Liver (tissue), 9 donors: ENCODE measurements around the gene ALDH3A1. TPM values are rescaled to one million over a fixed set of nuclear protein-coding genes. Genes with fewer than 3 reads are reported as not detected.

Source experiments
- DNase-seq: peaks from one replicate; pipeline ENCODE4 v3.0.0-alpha.2; 2017; ENCODE audit warnings: low spot score
- H3K27ac ChIP-seq, 2 donors: one replicate each; pipeline ENCODE4 v1.7.0; 2013; ENCODE audit warnings: inconsistent platforms in 2 of 2, low read length in 2 of 2, control low read depth in 1 of 2, low read depth in 1 of 2, mild to moderate bottlenecking in 1 of 2
- H3K27me3 ChIP-seq, 4 donors: one replicate each; pipeline versions ENCODE4 v1.6.1 to v1.7.0; 2013; ENCODE audit warnings: low read length in 3 of 4, inconsistent platforms in 1 of 4, mild to moderate bottlenecking in 1 of 4, moderate library complexity in 1 of 4; ENCODE audit not compliant: control insufficient read depth in 4 of 4, insufficient read depth in 4 of 4
- H3K36me3 ChIP-seq, 4 donors: one replicate each; pipeline versions ENCODE4 v1.6.1 to v1.7.0; 2013; ENCODE audit warnings: low read length in 3 of 4, mild to moderate bottlenecking in 3 of 4, low read depth in 1 of 4, moderate library complexity in 1 of 4; ENCODE audit not compliant: control insufficient read depth in 4 of 4, insufficient read depth in 3 of 4
- H3K4me1 ChIP-seq, 4 donors: one replicate each; pipeline versions ENCODE4 v1.6.1 to v1.7.0; 2013; ENCODE audit warnings: low read length in 3 of 4, mild to moderate bottlenecking in 3 of 4, moderate library complexity in 1 of 4; ENCODE audit not compliant: control insufficient read depth in 4 of 4, insufficient read depth in 4 of 4
- H3K4me3 ChIP-seq, 3 donors: one replicate each; pipeline versions ENCODE4 v1.6.1 to v1.7.0; 2013; ENCODE audit warnings: low read length in 3 of 3, control low read depth in 1 of 3, low read depth in 1 of 3, mild to moderate bottlenecking in 1 of 3
- H3K9ac ChIP-seq, 2 donors: one replicate each; pipeline ENCODE4 v1.7.0; 2013; ENCODE audit warnings: low read length in 2 of 2, mild to moderate bottlenecking in 2 of 2, moderate library complexity in 2 of 2, control low read depth in 1 of 2, low read depth in 1 of 2
- H3K9me3 ChIP-seq, 4 donors: one replicate each; pipeline versions ENCODE4 v1.6.1 to v1.7.0; 2013; ENCODE audit warnings: low read length in 3 of 4; ENCODE audit not compliant: control insufficient read depth in 4 of 4
- EGR1 ChIP-seq, 2 donors: IDR thresholded peaks; 2 replicates each; pipeline ENCODE4 v1.6.1; 2016 to 2018; ENCODE audit warnings: antibody characterized with exemption in 2 of 2, low read depth in 2 of 2
- FOXA1 ChIP-seq: IDR thresholded peaks from 2 replicates; pipeline ENCODE4 v1.6.1; 2016; ENCODE audit warnings: antibody characterized with exemption
- FOXA2 ChIP-seq: IDR thresholded peaks from 2 replicates; pipeline ENCODE4 v1.6.1; 2016; ENCODE audit warnings: antibody characterized with exemption
- GABPA ChIP-seq, 2 donors: IDR thresholded peaks in 1 of 2; conservative IDR thresholded peaks in 1 of 2; 2 replicates each; pipeline ENCODE4 v1.6.1; 2016; ENCODE audit warnings: antibody characterized with exemption in 2 of 2, mild to moderate bottlenecking in 1 of 2, moderate library complexity in 1 of 2
- HNF4A ChIP-seq, 2 donors: conservative IDR thresholded peaks; 2 replicates each; pipeline ENCODE4 v1.6.1; 2016; ENCODE audit warnings: antibody characterized with exemption in 2 of 2, mild to moderate bottlenecking in 2 of 2
- HNF4G ChIP-seq: IDR thresholded peaks from 2 replicates; pipeline ENCODE4 v1.6.1; 2016; ENCODE audit warnings: antibody characterized with exemption
- JUND ChIP-seq, 2 donors: IDR thresholded peaks; 2 replicates each; pipeline ENCODE4 v1.6.1; 2016; ENCODE audit warnings: antibody characterized with exemption in 2 of 2
- NR2F2 ChIP-seq: IDR thresholded peaks from 2 replicates; pipeline ENCODE4 v1.6.1; 2016; ENCODE audit warnings: antibody characterized with exemption
- RAD21 ChIP-seq, 2 donors: IDR thresholded peaks; 2 replicates each; pipeline ENCODE4 v1.6.1; 2016; ENCODE audit warnings: antibody characterized with exemption in 2 of 2, mild to moderate bottlenecking in 2 of 2
- RXRA ChIP-seq, 2 donors: IDR thresholded peaks; 2 replicates each; pipeline ENCODE4 v1.6.1; 2017 to 2018; ENCODE audit warnings: antibody characterized with exemption in 2 of 2, mild to moderate bottlenecking in 1 of 2
- SP1 ChIP-seq: IDR thresholded peaks from 2 replicates; pipeline ENCODE4 v1.6.1; 2018; ENCODE audit warnings: antibody characterized with exemption, mild to moderate bottlenecking
- TAF1 ChIP-seq: conservative IDR thresholded peaks from 2 replicates; pipeline ENCODE4 v1.6.1; 2016; ENCODE audit warnings: antibody characterized with exemption, mild to moderate bottlenecking
- YY1 ChIP-seq: IDR thresholded peaks from 2 replicates; pipeline ENCODE4 v1.6.1; 2016; ENCODE audit warnings: antibody characterized with exemption, mild to moderate bottlenecking
- WGBS: extraction: QIAGEN DNeasy Blood & Tissue Kit; methylation state at CpG from one replicate; pipeline ENCODE4 v1.1.7; 2013; 5-methylcytosine and 5-hydroxymethylcytosine counted together
- polyA plus RNA-seq, 2 donors: library from polyadenylated mRNA; stranded (reverse) in 1 of 2; unstranded in 1 of 2; fragments of 200-250 nt in 1 of 2; fragments of >200 nt in 1 of 2; fragmentation: Nextera tagmentation in 1 of 2; extraction: Ambion mirVana in 1 of 2; gene quantifications; one replicate each; pipeline versions ENCODE4 v1.2.1 to v1.2.3, GENCODE V29; 2013 to 2015
- total RNA-seq, 2 donors: library from RNA; depleted of rRNA; stranded (reverse); fragments of >200 nt; gene quantifications; one replicate each; pipeline ENCODE4 v1.2.3, GENCODE V29; 2014
- TF ChIP-seq, protein P1 (sequence below): IDR thresholded peaks from 2 replicates; pipeline ENCODE4 v1.6.1; 2016; ENCODE audit warnings: antibody characterized with exemption
- TF ChIP-seq, protein P2 (sequence below): IDR thresholded peaks from 2 replicates; pipeline ENCODE4 v1.6.1; 2016; ENCODE audit warnings: antibody characterized with exemption
- TF ChIP-seq, protein P3 (sequence below): IDR thresholded peaks from 2 replicates; pipeline ENCODE4 v1.6.1; 2016; ENCODE audit warnings: antibody characterized with exemption
- TF ChIP-seq, protein P4 (sequence below): IDR thresholded peaks from 2 replicates; pipeline ENCODE4 v1.6.1; 2016; ENCODE audit warnings: antibody characterized with exemption, mild to moderate bottlenecking
- TF ChIP-seq, protein P5 (sequence below): fragments of 150-350 bp; IDR thresholded peaks from 2 replicates; pipeline ENCODE4 v1.5.1; 2017; ENCODE audit warnings: improper control_type of control experiment, low read depth, low read length; ENCODE audit not compliant: missing input control
- donor health status: healthy.
- donor health status: healthy.
- donor health status: healthy.
- donor health status: healthy.
- donor health status: healthy.

ALDH3A1 gene
- total and polyA plus RNA-seq, 4 donors: 0.09 to 3.2 (median 0.22) TPM

DNA sequence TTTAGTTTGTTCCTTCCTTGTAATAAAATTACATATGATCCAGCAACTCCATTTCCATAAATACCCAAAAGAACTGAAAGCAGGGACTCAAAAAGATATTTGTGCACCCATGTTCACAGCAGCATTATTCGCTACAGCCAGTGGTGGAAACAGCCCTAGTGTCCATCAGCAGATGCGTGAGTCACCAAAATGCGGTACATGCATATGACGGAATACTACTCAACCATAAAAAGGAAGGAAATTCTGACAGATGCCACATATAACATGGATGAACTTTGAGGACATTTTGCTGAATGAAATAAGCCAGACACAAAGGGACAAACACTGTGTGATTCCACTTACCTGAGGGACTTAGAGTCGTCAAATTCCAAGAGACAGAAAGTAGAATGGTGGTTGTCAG is 22.6 kb downstream of the ALDH3A1 start:
- DNase-seq: no peak
- 93% methylated on average over 5 of the region's 5 CpGs for WGBS
- TF ChIP-seq, protein P1, sequence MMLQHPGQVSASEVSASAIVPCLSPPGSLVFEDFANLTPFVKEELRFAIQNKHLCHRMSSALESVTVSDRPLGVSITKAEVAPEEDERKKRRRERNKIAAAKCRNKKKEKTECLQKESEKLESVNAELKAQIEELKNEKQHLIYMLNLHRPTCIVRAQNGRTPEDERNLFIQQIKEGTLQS: no peak
- TF ChIP-seq YY1 (no peak), HNF4A (conservative IDR thresholded peaks at IDR 0.05) (no peak)
- Histone ChIP-seq H3K9me3 (no peaks in the 10 kb centered on the region), H3K4me1 (peaks cover 8 to 17% (median 11%) of the 10 kb centered on the region in 4 donors), H3K36me3 (no peaks in the 10 kb centered on the region), H3K9ac (no peak overlapping the region), H3K27me3 (no peaks in the 10 kb centered on the region), H3K4me3 (no peak overlapping the region), H3K27ac (no peak overlapping the region)

DNA sequence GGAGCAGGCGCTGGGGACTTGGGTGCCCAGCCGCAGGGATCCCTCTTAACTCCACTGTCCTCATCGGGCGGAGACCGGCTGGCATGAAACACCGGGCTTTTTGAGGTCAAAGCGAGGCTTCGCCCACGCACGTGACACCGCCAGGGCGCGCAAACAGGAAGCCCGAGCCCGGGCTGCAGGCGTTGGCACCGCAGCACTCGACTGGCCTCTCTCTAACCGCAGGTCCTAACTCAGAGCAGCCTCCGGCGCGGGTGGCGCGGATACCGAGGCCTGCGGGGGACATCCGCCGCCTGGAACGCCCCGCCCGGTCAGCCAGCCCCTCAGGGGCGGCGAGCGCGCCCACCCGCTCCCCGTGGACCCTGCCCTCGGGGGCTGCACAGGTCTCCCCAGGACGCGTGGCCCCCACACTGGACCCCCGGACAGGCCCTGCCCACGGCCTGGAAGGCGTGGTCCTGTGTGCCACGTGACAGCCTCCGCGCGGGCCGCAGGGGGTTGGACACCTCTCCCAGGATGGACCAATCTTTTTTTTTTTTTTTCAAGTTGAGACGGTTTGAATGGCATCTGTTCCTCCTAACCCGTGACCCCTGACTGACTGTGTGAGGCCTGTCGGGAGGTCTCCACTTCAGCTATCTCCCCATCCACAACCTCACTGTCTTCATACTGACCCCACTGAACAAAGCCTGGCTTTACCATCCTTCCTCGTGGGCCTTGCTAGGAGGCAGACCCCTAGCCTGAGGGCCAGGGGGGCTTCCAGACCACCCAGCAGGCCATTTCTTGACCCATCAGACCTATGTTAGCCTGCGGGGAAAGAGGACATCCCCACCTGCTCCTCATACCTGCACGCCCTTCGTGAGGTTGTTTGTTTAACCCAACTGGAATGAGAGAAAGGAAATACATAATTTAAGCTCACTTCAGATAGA is 23.3 kb downstream of the ALDH3A1 start:
- Histone ChIP-seq H3K27me3 (no peaks in the 10 kb centered on the region), H3K4me3 (peak overlapping the region in 1 of 3 donors; percentile 32), H3K27ac (peak overlapping the region; percentile 8 to 40), H3K9me3 (no peaks in the 10 kb centered on the region), H3K4me1 (peaks cover 8 to 17% (median 12%) of the 10 kb centered on the region in 4 donors), H3K36me3 (no peaks in the 10 kb centered on the region), H3K9ac (no peak overlapping the region)
- TF ChIP-seq TAF1 (no peak), FOXA1 (no peak), SP1 (peak; percentile 24), NR2F2 (no peak), RAD21 (IDR thresholded peaks at IDR 0.05) (peak in 1 of 2 donors; percentile 4), RXRA (IDR thresholded peaks at IDR 0.05) (peak; percentile 67 to 73), JUND (IDR thresholded peaks at IDR 0.05) (no peak), YY1 (peak; percentile 45), HNF4G (no peak), HNF4A (conservative IDR thresholded peaks at IDR 0.05) (no peak), FOXA2 (no peak), EGR1 (IDR thresholded peaks at IDR 0.05; ENCODE audit: low read depth in 2 of 2) (no peak), GABPA (IDR thresholded peaks at IDR 0.05 in 1 of 2, conservative IDR thresholded peaks at IDR 0.05 in 1 of 2) (no peak)
- TF ChIP-seq, protein P2, sequence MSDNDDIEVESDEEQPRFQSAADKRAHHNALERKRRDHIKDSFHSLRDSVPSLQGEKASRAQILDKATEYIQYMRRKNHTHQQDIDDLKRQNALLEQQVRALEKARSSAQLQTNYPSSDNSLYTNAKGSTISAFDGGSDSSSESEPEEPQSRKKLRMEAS: no peak
- TF ChIP-seq, protein P1: no peak
- TF ChIP-seq, protein P3, sequence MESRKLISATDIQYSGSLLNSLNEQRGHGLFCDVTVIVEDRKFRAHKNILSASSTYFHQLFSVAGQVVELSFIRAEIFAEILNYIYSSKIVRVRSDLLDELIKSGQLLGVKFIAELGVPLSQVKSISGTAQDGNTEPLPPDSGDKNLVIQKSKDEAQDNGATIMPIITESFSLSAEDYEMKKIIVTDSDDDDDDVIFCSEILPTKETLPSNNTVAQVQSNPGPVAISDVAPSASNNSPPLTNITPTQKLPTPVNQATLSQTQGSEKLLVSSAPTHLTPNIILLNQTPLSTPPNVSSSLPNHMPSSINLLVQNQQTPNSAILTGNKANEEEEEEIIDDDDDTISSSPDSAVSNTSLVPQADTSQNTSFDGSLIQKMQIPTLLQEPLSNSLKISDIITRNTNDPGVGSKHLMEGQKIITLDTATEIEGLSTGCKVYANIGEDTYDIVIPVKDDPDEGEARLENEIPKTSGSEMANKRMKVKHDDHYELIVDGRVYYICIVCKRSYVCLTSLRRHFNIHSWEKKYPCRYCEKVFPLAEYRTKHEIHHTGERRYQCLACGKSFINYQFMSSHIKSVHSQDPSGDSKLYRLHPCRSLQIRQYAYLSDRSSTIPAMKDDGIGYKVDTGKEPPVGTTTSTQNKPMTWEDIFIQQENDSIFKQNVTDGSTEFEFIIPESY: no peak
- TF ChIP-seq, protein P4, sequence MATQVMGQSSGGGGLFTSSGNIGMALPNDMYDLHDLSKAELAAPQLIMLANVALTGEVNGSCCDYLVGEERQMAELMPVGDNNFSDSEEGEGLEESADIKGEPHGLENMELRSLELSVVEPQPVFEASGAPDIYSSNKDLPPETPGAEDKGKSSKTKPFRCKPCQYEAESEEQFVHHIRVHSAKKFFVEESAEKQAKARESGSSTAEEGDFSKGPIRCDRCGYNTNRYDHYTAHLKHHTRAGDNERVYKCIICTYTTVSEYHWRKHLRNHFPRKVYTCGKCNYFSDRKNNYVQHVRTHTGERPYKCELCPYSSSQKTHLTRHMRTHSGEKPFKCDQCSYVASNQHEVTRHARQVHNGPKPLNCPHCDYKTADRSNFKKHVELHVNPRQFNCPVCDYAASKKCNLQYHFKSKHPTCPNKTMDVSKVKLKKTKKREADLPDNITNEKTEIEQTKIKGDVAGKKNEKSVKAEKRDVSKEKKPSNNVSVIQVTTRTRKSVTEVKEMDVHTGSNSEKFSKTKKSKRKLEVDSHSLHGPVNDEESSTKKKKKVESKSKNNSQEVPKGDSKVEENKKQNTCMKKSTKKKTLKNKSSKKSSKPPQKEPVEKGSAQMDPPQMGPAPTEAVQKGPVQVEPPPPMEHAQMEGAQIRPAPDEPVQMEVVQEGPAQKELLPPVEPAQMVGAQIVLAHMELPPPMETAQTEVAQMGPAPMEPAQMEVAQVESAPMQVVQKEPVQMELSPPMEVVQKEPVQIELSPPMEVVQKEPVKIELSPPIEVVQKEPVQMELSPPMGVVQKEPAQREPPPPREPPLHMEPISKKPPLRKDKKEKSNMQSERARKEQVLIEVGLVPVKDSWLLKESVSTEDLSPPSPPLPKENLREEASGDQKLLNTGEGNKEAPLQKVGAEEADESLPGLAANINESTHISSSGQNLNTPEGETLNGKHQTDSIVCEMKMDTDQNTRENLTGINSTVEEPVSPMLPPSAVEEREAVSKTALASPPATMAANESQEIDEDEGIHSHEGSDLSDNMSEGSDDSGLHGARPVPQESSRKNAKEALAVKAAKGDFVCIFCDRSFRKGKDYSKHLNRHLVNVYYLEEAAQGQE: no peak
- TF ChIP-seq, protein P5, sequence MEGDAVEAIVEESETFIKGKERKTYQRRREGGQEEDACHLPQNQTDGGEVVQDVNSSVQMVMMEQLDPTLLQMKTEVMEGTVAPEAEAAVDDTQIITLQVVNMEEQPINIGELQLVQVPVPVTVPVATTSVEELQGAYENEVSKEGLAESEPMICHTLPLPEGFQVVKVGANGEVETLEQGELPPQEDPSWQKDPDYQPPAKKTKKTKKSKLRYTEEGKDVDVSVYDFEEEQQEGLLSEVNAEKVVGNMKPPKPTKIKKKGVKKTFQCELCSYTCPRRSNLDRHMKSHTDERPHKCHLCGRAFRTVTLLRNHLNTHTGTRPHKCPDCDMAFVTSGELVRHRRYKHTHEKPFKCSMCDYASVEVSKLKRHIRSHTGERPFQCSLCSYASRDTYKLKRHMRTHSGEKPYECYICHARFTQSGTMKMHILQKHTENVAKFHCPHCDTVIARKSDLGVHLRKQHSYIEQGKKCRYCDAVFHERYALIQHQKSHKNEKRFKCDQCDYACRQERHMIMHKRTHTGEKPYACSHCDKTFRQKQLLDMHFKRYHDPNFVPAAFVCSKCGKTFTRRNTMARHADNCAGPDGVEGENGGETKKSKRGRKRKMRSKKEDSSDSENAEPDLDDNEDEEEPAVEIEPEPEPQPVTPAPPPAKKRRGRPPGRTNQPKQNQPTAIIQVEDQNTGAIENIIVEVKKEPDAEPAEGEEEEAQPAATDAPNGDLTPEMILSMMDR: no peak
- no peak for DNase-seq
- 45% methylated on average over 55 of the region's 55 CpGs for whole genome bisulfite sequencing
